ENCODE measurements around the gene KLHDC8B. TPM values are rescaled to one million over a fixed set of nuclear protein-coding genes. Genes with fewer than 3 reads are reported as not detected.

KLHDC8B gene
- total and polyA plus RNA-seq, 2 donors (not counting 1 experiment from before 2014, with no cell fraction given) = 34.4 to 40.5 TPM

- Histone ChIP-seq H4K20me1 (ENCODE audit: control insufficient read depth, extremely low read depth, insufficient read depth, low read length) (no peaks in the 10 kb centered on the region), H3K4me3 (replicated peaks in 1 of 4; ENCODE audit: control extremely low read depth in 1 of 4, insufficient read depth in 1 of 4, low read depth in 3 of 4, low read length in 4 of 4) (no peak overlapping the region), H3K27me3 (ENCODE audit: control insufficient read depth, insufficient read depth, low read length) (no peaks in the 10 kb centered on the region), H3K9me3 (ENCODE audit: control insufficient read depth, insufficient read depth, low read depth, low read length) (no peaks in the 10 kb centered on the region), H3K36me3 (ENCODE audit: control insufficient read depth, insufficient read depth, low read length) (peaks cover 8% of the 10 kb centered on the region), H3K9ac (ENCODE audit: insufficient read depth, low read length) (no peak overlapping the region), H3K27ac (ENCODE audit: insufficient read depth, low read length) (no peak overlapping the region), H2AFZ (ENCODE audit: low read length) (no peak overlapping the region), H3K79me2 (ENCODE audit: control insufficient read depth, insufficient read depth, low read length) (no peaks in the 10 kb centered on the region), H3K4me2 (ENCODE audit: extremely low read depth, insufficient read depth, low read length) (no peak overlapping the region), H3K4me1 (ENCODE audit: control insufficient read depth, extremely low read depth, insufficient read depth, low read length) (no peaks in the 10 kb centered on the region)
- TF ChIP-seq CTCF (conservative IDR thresholded peaks at IDR 0.05 in 1 of 2, IDR thresholded peaks at IDR 0.05 in 1 of 2; ENCODE audit: low read depth in 1 of 2, low read length in 2 of 2) (no peak), EZH2 (IDR thresholded peaks at IDR 0.05; ENCODE audit: low read length, missing control alignments) (no peak)
- DNase-seq (ENCODE audit: low read depth in 2 of 2) = no peak
Measured at GRCh38 chr3:49180116-49180515, 8.7 kb downstream of the KLHDC8B start.

GRCh38 chr3:49181351-49181750, 10.0 kb downstream of the KLHDC8B start:
- Histone ChIP-seq H3K9ac (ENCODE audit: insufficient read depth, low read length) (no peak overlapping the region), H3K4me3 (replicated peaks in 1 of 4; ENCODE audit: control extremely low read depth in 1 of 4, insufficient read depth in 1 of 4, low read depth in 3 of 4, low read length in 4 of 4) (no peak overlapping the region), H2AFZ (ENCODE audit: low read length) (no peak overlapping the region), H3K27ac (ENCODE audit: insufficient read depth, low read length) (no peak overlapping the region), H3K4me2 (ENCODE audit: extremely low read depth, insufficient read depth, low read length) (no peak overlapping the region), H3K79me2 (ENCODE audit: control insufficient read depth, insufficient read depth, low read length) (no peaks in the 10 kb centered on the region), H3K36me3 (ENCODE audit: control insufficient read depth, insufficient read depth, low read length) (peaks cover under 1% of the 10 kb centered on the region), H4K20me1 (ENCODE audit: control insufficient read depth, extremely low read depth, insufficient read depth, low read length) (no peaks in the 10 kb centered on the region), H3K9me3 (ENCODE audit: control insufficient read depth, insufficient read depth, low read depth, low read length) (no peaks in the 10 kb centered on the region), H3K27me3 (ENCODE audit: control insufficient read depth, insufficient read depth, low read length) (no peaks in the 10 kb centered on the region), H3K4me1 (ENCODE audit: control insufficient read depth, extremely low read depth, insufficient read depth, low read length) (no peaks in the 10 kb centered on the region)
- TF ChIP-seq EZH2 (IDR thresholded peaks at IDR 0.05; ENCODE audit: low read length, missing control alignments) (no peak), CTCF (conservative IDR thresholded peaks at IDR 0.05 in 1 of 2, IDR thresholded peaks at IDR 0.05 in 1 of 2; ENCODE audit: low read depth in 1 of 2, low read length in 2 of 2) (no peak)
- DNase-seq (ENCODE audit: low read depth in 2 of 2) = no peak

- DNase-seq (ENCODE audit: low read depth in 2 of 2) = no peak
- H4K20me1 ChIP-seq (ENCODE audit: control insufficient read depth, extremely low read depth, insufficient read depth, low read length) = no peaks in the 10 kb centered on the region
- no peaks in the 10 kb centered on the region for H3K27me3 ChIP-seq (ENCODE audit: control insufficient read depth, insufficient read depth, low read length)
- H3K36me3 ChIP-seq (ENCODE audit: control insufficient read depth, insufficient read depth, low read length) = no peaks in the 10 kb centered on the region
- no peak overlapping the region for H3K9ac ChIP-seq (ENCODE audit: insufficient read depth, low read length)
- no peak for TF ChIP-seq EZH2 (IDR thresholded peaks at IDR 0.05; ENCODE audit: low read length, missing control alignments)
- TF ChIP-seq CTCF (conservative IDR thresholded peaks at IDR 0.05 in 1 of 2, IDR thresholded peaks at IDR 0.05 in 1 of 2; ENCODE audit: low read depth in 1 of 2, low read length in 2 of 2) = no peak
- no peak overlapping the region for H3K27ac ChIP-seq (ENCODE audit: insufficient read depth, low read length)
- no peaks in the 10 kb centered on the region for H3K9me3 ChIP-seq (ENCODE audit: control insufficient read depth, insufficient read depth, low read depth, low read length)
- H3K4me2 ChIP-seq (ENCODE audit: extremely low read depth, insufficient read depth, low read length) = no peak overlapping the region
- H3K4me3 ChIP-seq (replicated peaks in 1 of 4; ENCODE audit: control extremely low read depth in 1 of 4, insufficient read depth in 1 of 4, low read depth in 3 of 4, low read length in 4 of 4) = no peak overlapping the region
- no peaks in the 10 kb centered on the region for H3K4me1 ChIP-seq (ENCODE audit: control insufficient read depth, extremely low read depth, insufficient read depth, low read length)
- no peaks in the 10 kb centered on the region for H3K79me2 ChIP-seq (ENCODE audit: control insufficient read depth, insufficient read depth, low read length)
- H2AFZ ChIP-seq (ENCODE audit: low read length) = no peak overlapping the region
Measured at GRCh38 chr3:49182682-49183081, 11.3 kb downstream of the KLHDC8B start.
